ENCODE data around the gene FNDC11. TPM values are rescaled to one million over a fixed set of nuclear protein-coding genes. Genes with fewer than 3 reads are reported as not detected.

The FNDC11 gene
- total and polyA plus RNA-seq, 2 of the 13 experiments (the other 11 are each of a cell fraction or from before 2014, with no cell fraction given): 0.07 TPM; not detected in 1

DNA sequence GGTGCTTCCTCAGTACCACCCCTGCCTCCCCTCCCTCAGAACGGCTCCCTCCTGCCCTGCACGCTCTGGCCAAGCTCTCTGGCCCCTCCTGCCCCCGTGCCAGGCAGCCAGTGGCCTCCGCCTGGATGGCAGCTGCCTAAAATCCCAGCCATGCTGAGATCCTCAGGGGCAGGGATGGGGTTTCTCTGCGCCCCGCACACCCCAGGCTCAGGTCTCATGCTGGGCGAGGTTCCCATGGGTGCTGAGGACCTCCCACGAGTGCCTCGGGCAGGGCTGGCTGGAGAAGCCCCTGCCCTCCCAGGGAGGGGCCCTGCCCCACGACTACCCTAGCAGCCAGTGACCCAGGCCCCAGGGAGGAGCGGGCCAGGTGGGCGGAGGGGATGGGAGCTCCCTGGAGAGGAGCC lies 19.5 kb upstream of the FNDC11 start (continued):
- TF ChIP-seq, protein P1, sequence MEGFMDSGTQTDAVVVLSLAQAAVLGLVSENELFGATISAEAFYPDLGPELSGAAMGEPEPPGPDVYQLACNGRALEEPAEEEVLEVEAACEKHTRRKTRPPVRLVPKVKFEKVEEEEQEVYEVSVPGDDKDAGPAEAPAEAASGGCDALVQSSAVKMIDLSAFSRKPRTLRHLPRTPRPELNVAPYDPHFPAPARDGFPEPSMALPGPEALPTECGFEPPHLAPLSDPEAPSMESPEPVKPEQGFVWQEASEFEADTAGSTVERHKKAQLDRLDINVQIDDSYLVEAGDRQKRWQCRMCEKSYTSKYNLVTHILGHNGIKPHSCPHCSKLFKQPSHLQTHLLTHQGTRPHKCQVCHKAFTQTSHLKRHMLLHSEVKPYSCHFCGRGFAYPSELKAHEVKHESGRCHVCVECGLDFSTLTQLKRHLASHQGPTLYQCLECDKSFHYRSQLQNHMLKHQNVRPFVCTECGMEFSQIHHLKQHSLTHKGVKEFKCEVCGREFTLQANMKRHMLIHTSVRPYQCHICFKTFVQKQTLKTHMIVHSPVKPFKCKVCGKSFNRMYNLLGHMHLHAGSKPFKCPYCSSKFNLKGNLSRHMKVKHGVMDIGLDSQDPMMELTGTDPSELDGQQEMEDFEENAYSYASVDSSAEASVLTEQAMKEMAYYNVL (CRISPR knock-in tag; IDR thresholded peaks at IDR 0.05; ENCODE audit: borderline replicate concordance): no peak
- TF ChIP-seq ZNF207 (IDR thresholded peaks at IDR 0.05; ENCODE audit: borderline replicate concordance) (no peak), MAZ (IDR thresholded peaks at IDR 0.05; ENCODE audit: borderline replicate concordance, low read depth, low read length) (no peak), MAZ (CRISPR knock-in tag; IDR thresholded peaks at IDR 0.05; ENCODE audit: low read depth) (no peak), ZNF772 (CRISPR knock-in tag; IDR thresholded peaks at IDR 0.05) (no peak), ETV5 (CRISPR knock-in tag; IDR thresholded peaks at IDR 0.05; ENCODE audit: borderline replicate concordance) (no peak), HIVEP1 (CRISPR knock-in tag; IDR thresholded peaks at IDR 0.05) (no peak), ZNF850 (CRISPR knock-in tag; conservative IDR thresholded peaks at IDR 0.05) (no peak), ZNF142 (CRISPR knock-in tag; IDR thresholded peaks at IDR 0.05) (no peak), IRX3 (CRISPR knock-in tag; IDR thresholded peaks at IDR 0.05; ENCODE audit: borderline replicate concordance, low read depth) (no peak), ZNF20 (CRISPR knock-in tag; IDR thresholded peaks at IDR 0.05) (no peak), PPARG (CRISPR knock-in tag; conservative IDR thresholded peaks at IDR 0.05) (no peak), HMG20B (CRISPR knock-in tag; conservative IDR thresholded peaks at IDR 0.05) (no peak), NRL (CRISPR knock-in tag; IDR thresholded peaks at IDR 0.05; ENCODE audit: borderline replicate concordance) (no peak)
- TF ChIP-seq, protein P2, sequence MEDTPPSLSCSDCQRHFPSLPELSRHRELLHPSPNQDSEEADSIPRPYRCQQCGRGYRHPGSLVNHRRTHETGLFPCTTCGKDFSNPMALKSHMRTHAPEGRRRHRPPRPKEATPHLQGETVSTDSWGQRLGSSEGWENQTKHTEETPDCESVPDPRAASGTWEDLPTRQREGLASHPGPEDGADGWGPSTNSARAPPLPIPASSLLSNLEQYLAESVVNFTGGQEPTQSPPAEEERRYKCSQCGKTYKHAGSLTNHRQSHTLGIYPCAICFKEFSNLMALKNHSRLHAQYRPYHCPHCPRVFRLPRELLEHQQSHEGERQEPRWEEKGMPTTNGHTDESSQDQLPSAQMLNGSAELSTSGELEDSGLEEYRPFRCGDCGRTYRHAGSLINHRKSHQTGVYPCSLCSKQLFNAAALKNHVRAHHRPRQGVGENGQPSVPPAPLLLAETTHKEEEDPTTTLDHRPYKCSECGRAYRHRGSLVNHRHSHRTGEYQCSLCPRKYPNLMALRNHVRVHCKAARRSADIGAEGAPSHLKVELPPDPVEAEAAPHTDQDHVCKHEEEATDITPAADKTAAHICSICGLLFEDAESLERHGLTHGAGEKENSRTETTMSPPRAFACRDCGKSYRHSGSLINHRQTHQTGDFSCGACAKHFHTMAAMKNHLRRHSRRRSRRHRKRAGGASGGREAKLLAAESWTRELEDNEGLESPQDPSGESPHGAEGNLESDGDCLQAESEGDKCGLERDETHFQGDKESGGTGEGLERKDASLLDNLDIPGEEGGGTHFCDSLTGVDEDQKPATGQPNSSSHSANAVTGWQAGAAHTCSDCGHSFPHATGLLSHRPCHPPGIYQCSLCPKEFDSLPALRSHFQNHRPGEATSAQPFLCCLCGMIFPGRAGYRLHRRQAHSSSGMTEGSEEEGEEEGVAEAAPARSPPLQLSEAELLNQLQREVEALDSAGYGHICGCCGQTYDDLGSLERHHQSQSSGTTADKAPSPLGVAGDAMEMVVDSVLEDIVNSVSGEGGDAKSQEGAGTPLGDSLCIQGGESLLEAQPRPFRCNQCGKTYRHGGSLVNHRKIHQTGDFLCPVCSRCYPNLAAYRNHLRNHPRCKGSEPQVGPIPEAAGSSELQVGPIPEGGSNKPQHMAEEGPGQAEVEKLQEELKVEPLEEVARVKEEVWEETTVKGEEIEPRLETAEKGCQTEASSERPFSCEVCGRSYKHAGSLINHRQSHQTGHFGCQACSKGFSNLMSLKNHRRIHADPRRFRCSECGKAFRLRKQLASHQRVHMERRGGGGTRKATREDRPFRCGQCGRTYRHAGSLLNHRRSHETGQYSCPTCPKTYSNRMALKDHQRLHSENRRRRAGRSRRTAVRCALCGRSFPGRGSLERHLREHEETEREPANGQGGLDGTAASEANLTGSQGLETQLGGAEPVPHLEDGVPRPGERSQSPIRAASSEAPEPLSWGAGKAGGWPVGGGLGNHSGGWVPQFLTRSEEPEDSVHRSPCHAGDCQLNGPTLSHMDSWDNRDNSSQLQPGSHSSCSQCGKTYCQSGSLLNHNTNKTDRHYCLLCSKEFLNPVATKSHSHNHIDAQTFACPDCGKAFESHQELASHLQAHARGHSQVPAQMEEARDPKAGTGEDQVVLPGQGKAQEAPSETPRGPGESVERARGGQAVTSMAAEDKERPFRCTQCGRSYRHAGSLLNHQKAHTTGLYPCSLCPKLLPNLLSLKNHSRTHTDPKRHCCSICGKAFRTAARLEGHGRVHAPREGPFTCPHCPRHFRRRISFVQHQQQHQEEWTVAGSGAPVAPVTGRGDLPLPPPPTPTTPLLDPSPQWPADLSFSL (CRISPR knock-in tag; IDR thresholded peaks at IDR 0.05): no peak

Data from HepG2 (cell line).